ENCODE measurements around the gene SERGEF.
"Not testable (repeated sequence)": the region's sequence is repeated elsewhere in the genome, so short reads cannot be mapped to it uniquely, and the experiment has no call there.

The SERGEF gene

DNA sequence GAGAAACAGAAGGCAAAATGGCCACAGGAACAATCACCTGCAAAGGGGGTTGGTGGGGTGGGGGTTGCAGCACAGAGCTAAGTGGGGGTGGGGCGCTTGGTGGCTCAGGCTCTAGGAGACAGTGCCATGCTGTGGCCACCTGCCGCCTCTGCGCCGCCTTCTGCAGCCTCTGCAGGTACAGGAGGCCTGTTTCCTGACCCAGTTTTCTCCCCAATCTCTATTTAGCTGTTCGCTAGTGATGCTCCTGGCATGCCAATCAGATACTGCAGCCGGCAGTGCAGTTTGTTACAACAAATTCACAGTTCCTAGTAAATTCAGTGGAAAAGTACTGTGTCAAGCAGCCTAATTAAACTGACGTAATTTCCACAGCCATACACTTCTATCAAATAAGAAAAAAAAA, 106.4 kb downstream of the SERGEF start:
- no peak for DNase-seq (ENCODE audit: low read depth)

- DNase-seq (ENCODE audit: low read depth), result no peak
These were observed 107.4 kb downstream of the SERGEF start for GRCh38 chr11:17905477-17905876.

DNA sequence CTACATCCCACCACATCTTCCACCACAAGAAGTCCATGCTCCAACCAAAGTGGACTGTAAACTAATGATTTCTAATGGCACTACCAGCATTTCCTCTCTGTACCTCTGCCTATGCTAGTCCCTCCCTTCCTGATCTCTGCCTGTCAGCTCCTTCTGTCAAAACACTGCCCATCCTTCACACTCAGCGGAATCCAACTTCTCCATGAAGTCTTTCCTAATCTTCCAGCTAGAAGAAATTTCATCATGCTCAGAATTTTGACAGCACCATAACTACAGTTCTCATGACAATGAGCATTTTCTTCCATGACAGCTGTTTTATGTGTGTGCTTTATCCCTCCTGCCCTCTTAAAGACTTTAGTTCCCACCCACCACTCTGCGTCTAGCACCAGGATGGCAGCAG, 111.4 kb downstream of the SERGEF start:
- no peak for DNase-seq (ENCODE audit: low read depth)

- DNase-seq (ENCODE audit: low read depth), result no peak
These were observed 114.1 kb downstream of the SERGEF start for GRCh38 chr11:17898782-17899181.

DNA sequence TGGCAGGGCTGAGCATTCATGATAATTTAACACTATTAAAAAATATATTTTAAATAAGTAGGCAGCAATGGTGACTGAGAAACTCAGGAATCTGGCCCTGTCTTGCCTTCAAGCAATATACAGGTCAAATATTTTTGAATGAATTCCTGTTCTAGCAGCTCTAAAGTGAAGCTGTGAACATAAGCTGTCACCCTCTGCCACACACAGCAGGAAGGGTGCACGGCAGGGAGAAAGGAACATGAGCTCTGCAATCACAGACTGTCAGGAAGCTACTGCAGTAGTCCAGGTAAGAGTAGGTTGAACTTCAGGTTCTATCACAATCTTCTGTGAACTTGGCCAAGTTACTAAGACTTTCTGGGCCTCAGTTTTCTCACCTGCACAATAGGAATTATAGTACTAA, 114.8 kb downstream of the SERGEF start:
- DNase-seq (ENCODE audit: low read depth), result no peak

DNA sequence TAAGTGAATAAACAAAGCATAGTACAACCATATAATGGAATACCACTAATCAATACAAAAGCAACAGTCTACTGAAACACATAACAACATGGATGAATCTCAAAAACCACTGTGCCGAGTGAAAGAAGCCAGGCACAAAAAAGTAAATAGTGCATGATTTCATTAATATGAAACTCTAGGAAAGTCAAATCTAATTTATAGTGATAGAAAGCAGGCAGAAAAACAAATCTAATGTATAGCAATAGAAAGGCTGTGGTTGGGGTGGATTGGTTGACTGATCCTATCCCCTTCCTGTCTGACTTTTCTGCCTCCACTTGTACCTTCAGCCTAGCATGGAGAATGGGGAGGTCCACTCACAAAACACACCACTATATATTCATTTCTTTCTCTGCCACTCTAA, 115.4 kb downstream of the SERGEF start:
- no peak for DNase-seq (ENCODE audit: low read depth)

DNA sequence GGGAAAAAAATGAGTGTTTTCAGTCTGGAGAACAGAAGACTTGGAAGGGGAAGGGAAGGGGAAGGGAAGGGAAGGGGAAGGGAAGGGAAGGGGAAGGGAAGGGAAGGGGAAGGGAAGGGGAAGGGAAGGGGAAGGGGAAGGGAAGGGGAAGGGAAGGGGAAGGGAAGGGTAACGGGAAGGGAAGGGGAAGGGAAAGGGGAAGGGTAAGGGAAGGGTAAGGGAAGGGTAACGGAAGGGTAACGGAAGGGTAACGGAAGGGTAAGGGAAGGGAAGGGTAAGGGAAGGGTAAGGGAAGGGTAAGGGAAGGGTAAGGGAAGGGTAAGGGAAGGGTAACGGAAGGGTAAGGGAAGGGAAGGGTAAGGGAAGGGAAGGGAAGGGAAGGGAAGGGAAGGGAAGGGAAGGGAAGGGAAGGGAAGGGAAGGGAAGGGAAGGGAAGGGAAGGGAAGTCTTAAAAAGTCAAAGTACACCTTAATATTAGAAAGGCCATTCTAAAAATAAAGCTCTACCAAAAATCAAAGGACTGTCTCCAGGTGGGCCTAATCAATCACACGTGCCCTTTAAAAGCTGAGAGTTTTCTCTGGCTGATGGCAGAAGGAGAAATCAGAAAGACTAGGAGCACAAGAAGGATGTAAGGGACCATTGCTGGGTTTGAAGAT, 116.2 kb downstream of the SERGEF start:
- DNase-seq (ENCODE audit: low read depth), result not testable (repeated sequence)

DNA sequence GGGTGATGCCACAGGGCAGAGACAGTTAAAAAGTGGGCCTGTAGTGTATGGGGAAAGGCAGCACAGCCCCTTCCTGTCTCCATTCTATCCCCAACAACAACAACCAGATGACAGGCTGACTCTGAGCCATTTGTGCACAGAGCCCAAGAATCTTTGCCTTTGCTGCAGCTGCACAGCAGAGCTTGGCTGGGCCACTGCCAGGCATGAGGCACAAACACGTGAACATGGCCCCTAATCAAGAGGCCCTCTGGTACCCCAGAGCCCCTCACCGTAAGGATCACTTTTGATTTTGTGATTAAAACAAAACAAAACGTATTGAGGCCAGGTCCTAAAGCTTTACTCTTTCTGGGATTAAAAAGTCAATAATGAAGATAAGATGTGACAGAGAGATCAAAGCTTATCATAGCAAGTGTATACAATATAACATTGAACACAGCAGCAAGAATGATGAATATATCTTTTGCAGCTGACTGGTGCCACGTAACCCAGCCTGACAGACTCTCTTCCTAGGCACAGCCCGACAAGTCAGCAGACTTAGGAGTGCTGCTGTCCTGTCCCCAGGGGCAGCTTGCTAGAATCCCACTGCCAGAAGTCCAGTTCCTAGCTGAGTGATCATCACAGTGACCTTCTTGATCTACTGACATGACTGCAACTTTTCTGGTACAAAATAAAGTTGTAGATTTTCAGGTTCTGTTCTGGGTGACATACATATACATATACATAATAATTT, 117.8 kb downstream of the SERGEF start:
- DNase-seq (ENCODE audit: low read depth), result no peak

DNA sequence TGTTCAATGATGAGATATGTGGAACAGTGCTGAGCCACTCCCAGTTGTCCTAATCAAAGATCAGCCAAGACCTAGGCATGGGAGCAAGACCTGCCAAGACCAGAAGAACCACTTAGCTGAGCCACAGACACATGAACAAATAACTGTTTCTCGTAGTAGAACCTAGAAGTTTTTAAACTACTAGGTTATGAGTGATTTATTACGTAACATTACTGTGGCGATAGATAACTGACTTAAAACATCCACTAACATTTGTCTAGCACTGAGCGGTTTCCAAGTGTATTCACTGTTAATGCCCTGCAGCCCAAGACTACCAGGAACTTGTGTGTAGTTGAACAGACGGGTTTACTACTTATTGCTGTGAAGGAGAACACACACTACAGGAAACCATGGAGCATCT, 120.4 kb downstream of the SERGEF start:
- DNase-seq (ENCODE audit: low read depth), result no peak

GRCh38 chr11:17890325-17890724, 122.5 kb downstream of the SERGEF start:
- DNase-seq (ENCODE audit: low read depth), result no peak

DNA sequence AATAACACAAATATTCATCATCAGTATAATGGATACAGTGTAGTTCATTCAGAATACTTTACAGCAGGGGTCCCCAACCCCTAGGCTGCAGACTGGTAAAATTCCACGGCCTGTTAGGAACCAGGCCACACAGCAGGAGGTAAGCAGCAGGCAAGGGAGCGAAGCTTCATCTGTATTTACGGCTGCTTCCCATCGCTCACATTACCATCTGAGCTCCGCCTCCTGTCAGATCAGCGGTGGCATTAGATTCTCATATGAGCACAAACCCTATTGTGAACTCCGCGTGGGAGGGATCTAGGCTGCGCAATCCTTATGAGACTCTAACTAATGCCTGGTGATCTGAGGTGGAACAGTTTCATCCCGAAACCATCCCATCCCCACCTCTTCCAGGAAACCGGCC, 125.1 kb downstream of the SERGEF start:
- no peak for DNase-seq (ENCODE audit: low read depth)

DNA sequence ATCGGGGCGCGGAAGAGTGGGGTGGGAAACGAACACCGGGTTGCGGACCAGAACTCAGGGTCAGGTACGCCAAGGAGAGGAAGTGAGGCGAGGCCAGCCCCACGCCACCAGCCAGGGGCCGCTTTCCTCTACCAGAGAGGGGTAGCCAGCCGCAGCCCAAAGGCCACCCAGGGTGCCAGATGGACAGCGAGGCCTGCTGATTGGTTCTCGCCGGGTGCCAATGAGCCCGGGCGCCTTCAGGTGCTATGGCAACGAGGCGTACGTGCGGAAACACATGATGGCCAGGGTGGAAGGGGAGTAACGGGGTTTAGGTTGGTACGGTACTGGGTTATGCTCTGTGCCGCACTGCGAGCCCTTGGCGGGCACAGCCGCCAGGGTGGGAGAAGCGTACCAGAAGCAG, 128.9 kb downstream of the SERGEF start:
- DNase-seq (ENCODE audit: low read depth), result no peak

DNA sequence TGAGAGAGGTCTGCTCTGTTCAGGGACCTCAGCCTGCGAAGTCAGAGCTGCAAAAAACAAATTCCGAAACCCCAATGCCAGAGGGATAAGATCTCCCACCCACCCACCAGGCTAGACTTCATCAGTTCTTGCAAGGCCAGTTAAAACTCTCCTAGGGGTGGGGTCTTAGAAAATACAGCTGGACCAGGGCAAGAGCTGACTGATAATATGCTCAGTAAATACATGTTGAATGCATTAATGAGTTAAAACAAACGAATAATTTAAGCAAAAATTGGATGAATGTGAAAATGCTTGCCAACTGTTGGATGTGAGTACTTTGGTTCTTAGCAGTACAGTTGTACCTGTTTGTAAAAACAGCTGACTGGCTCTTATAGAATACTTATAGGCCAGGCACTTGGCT, 129.8 kb downstream of the SERGEF start:
- DNase-seq (ENCODE audit: low read depth), result no peak

- DNase-seq (ENCODE audit: low read depth), result no peak
These were observed 134.1 kb downstream of the SERGEF start for GRCh38 chr11:17878743-17879142.

- no peak for DNase-seq (ENCODE audit: low read depth)
These were observed 135.0 kb downstream of the SERGEF start for GRCh38 chr11:17877886-17878285.

DNA sequence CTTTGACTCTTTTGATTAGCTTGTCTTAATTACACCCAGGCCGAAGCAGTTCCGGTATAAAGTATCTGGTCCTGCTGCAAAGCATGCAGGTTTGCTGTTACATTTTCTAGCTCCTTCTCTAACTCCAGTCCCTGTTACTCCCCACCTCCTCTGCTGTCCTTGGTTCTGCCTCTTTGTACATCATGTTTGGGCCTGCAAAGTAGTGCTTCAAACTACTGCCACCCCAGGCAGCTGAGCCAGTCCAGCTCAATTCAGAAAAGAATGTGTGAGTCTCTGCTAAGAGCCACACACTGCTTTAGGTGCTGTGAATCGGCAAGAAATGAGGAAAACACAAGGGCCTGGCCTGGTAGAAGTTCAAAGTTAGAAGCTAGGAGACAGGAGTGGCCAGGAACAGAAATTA, 136.0 kb downstream of the SERGEF start:
- DNase-seq (ENCODE audit: low read depth), result no peak

GRCh38 chr11:17875891-17876290, 137.0 kb downstream of the SERGEF start:
- DNase-seq (ENCODE audit: low read depth), result no peak

DNA sequence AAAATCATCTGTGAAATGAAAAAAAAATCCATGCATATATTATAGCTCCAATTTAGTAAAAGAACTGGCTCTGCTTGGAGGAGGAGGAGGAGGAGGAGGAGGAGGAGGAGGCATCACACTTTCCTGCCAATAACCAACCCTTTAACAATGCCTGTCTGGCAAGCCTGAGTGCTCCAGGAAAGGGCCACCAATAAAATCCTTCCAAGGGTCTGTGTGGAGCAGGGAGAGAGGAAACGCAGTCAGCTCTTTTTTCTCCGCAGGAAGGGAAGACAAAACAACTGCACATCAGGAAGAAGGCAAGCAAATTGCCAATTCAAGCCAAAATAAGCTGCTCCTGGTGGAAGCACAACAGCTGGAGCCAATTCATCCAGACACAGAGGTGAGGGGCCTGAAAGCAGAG, 139.3 kb downstream of the SERGEF start:
- no peak for DNase-seq (ENCODE audit: low read depth)

DNA sequence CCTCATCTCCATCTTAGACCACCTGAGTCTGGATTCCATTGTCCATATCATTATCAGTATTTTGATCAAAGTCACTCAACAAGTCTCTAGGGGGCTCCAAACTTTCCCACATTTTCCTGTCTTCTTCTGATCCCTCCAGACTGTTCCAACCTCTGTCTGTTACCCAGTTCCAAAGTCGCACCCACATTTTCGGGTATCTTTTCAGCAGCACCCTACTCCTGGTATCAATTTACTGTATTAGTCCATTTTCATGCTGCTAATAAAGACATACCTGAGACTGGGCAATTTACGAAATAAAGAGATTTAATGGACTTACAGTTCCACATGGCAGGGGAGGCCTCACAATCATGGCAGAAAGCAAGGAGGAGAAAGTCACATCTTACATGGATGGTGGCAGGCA, 144.4 kb downstream of the SERGEF start:
- not testable (repeated sequence) for DNase-seq (ENCODE audit: low read depth)

DNA sequence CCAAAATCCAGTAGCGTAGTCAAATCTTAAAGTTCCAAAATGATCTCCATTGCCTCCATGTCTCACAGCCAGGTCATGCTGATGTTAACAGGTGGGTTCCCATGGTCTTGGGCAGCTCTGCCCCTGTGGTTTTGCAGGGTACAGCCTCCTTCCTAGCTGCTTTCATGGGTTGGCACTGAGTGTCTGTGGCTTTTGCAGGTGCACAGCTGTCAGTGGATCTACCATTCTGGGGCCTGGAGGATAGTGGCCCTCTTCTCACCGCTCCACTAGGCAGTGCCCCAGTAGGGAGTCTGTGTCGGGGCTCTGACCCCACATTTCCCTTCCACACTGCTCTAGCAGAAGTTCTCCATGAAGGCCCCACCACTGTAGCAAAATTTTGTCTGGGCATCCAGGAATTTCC, 145.5 kb downstream of the SERGEF start:
- no peak for DNase-seq (ENCODE audit: low read depth)

DNA sequence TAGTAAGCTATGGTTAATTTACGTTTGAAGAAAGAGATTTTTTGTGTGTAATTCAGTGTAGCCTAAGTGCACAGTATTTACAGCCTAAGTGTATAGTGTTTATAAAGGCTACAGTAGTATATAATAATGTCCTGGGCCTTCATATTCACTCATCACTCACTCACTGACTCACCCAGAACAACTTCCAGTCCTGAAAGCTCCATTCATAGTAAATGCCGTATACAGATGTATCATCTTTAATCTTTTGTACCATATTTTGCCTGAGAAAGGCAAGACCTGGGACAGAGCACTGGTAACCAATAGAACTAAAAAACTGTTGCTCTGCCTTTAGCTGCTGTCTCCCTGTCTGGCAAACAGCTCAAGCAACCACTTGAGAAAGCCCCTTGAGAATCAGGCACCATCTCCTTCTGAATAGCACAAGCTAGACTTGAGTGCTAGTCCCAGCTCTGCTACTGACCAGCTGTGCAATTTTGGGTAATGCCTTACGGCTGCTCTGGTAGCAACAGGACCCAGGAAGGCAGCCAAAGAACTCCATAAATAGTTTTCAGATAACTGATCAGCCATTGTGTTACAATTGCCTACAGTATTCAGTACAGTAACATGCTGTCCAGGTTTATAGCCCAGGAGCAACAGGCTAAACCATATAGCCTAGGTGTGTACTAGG, 146.9 kb downstream of the SERGEF start:
- DNase-seq (ENCODE audit: low read depth), result no peak

- DNase-seq (ENCODE audit: low read depth), result no peak
These were observed 148.3 kb downstream of the SERGEF start for GRCh38 chr11:17864478-17864941.

- no peak for DNase-seq (ENCODE audit: low read depth)
These were observed 151.7 kb downstream of the SERGEF start for GRCh38 chr11:17861036-17861755.

All from stimulated activated CD8-positive, alpha-beta memory T cell treated with anti-CD3 and anti-CD28 coated beads, Interleukin-7, amount 100 ng/mL, for 24 hours (primary cell).